NCI-H2227 treated with DMSO at 0.1 percent for 48 hours (cell line): ENCODE results near the gene RSAD1.

ENCODE experiments used
- DNase-seq: peaks from one replicate; lab custom pipeline; 2025; lab: John Stamatoyannopoulos, UW

Gene RSAD1

GRCh38 chr17:50458270-50458669 lies 20.4 kb upstream of the RSAD1 start:
- DNase-seq: no peak

GRCh38 chr17:50458701-50459676 lies 19.7 kb upstream of the RSAD1 start:
- no peak for DNase-seq

GRCh38 chr17:50459756-50460155 lies 18.9 kb upstream of the RSAD1 start:
- DNase-seq: no peak

GRCh38 chr17:50460831-50461526 lies 17.7 kb upstream of the RSAD1 start:
- no peak for DNase-seq

GRCh38 chr17:50461550-50462132 lies 17.0 kb upstream of the RSAD1 start:
- no peak for DNase-seq

GRCh38 chr17:50462446-50462845 lies 16.2 kb upstream of the RSAD1 start:
- DNase-seq: no peak

GRCh38 chr17:50464121-50464520 lies 14.5 kb upstream of the RSAD1 start:
- DNase-seq: no peak

- DNase-seq: no peak
Measured at GRCh38 chr17:50464736-50465135, 13.9 kb upstream of the RSAD1 start.

GRCh38 chr17:50465171-50465570 lies 13.5 kb upstream of the RSAD1 start:
- DNase-seq: no peak

GRCh38 chr17:50465635-50466034 lies 13.0 kb upstream of the RSAD1 start:
- no peak for DNase-seq

GRCh38 chr17:50466371-50467113 lies 12.1 kb upstream of the RSAD1 start:
- no peak for DNase-seq

GRCh38 chr17:50467114-50467854 lies 11.4 kb upstream of the RSAD1 start:
- DNase-seq: no peak

GRCh38 chr17:50467855-50468303 lies 10.8 kb upstream of the RSAD1 start:
- DNase-seq: no peak

- no peak for DNase-seq
Measured at GRCh38 chr17:50468304-50469207, 10.1 kb upstream of the RSAD1 start, which contains the start of gene CHAD. Gene CHAD, minus strand, starts transcription at chr17:50468880. Its CDS starts 67 bp downstream, at chr17:50468813.

GRCh38 chr17:50469208-50469605 lies 9.5 kb upstream of the RSAD1 start:
- no peak for DNase-seq

- DNase-seq: no peak
Measured at GRCh38 chr17:50469671-50470305, 8.9 kb upstream of the RSAD1 start.

- DNase-seq: no peak
Measured at GRCh38 chr17:50470426-50470825, 8.2 kb upstream of the RSAD1 start.

- no peak for DNase-seq
Measured at GRCh38 chr17:50471009-50471905, 7.4 kb upstream of the RSAD1 start.

- no peak for DNase-seq
Measured at GRCh38 chr17:50472286-50472685, 6.4 kb upstream of the RSAD1 start.
